Mesodermal cell (in vitro differentiated cells): Measurements from ENCODE around the gene GFM2.

Experiments used
- H3K27ac ChIP-seq: 2 replicates; pipeline ENCODE4 v1.7.0; 2013; ENCODE audit warnings: mild to moderate bottlenecking, low read depth, low read length, moderate library complexity; ENCODE audit not compliant: severe bottlenecking
- H3K36me3 ChIP-seq: 2 replicates; pipeline ENCODE4 v1.7.1; 2013; ENCODE audit warnings: mild to moderate bottlenecking, low read length, moderate library complexity; ENCODE audit not compliant: control insufficient read depth, insufficient read depth
- H3K4me1 ChIP-seq: one replicate; pipeline ENCODE4 v1.7.1; 2013; ENCODE audit warnings: mild to moderate bottlenecking, low read length; ENCODE audit not compliant: insufficient read depth, control insufficient read depth, poor library complexity, severe bottlenecking
- H3K4me3 ChIP-seq: 2 replicates; pipeline ENCODE4 v1.7.0; 2013; ENCODE audit warnings: low read length, control low read depth, mild to moderate bottlenecking; ENCODE audit not compliant: insufficient read depth, poor library complexity, severe bottlenecking; ENCODE audit errors: extremely low read depth
- H3K9me3 ChIP-seq: 2 replicates; pipeline ENCODE4 v1.7.1; 2013; ENCODE audit warnings: mild to moderate bottlenecking, low read length, moderate library complexity; ENCODE audit not compliant: control insufficient read depth
- WGBS, 2 experiments: methylation state at CpG; one replicate each; pipeline ENCODE4 v1.1.5; 2013; ENCODE audit warnings: missing lambda C conversion rate in 2 of 2; ENCODE audit not compliant: insufficient coverage in 2 of 2; 5-methylcytosine and 5-hydroxymethylcytosine counted together

Gene GFM2

GRCh38 chr5:74673011-74673790 lies 93.7 kb downstream of the GFM2 start:
- Histone ChIP-seq H3K4me3 (no peak overlapping the region), H3K9me3 (no peaks in the 10 kb centered on the region), H3K27ac (no peak overlapping the region), H3K4me1 (no peaks in the 10 kb centered on the region), H3K36me3 (no peaks in the 10 kb centered on the region)
- 80 to 89% methylated on average over 4 to 6 of the region's 6 CpGs for WGBS, 2 experiments

GRCh38 chr5:74672215-74672877 lies 94.6 kb downstream of the GFM2 start:
- no peaks in the 10 kb centered on the region for H3K9me3 ChIP-seq
- H3K27ac ChIP-seq, result no peak overlapping the region
- 78 to 100% methylated on average over 2 of the region's 5 CpGs for WGBS, 2 experiments
- no peaks in the 10 kb centered on the region for H3K4me1 ChIP-seq
- H3K4me3 ChIP-seq, result no peak overlapping the region
- no peaks in the 10 kb centered on the region for H3K36me3 ChIP-seq
